SK-N-MC (cell line): ENCODE measurements around the gene TENT5C.

Source experiments
- DNase-seq: peaks from one replicate; pipeline ENCODE4 v3.0.0-alpha.2; 2011; ENCODE audit warnings: low read depth, low spot score
- H3K27ac ChIP-seq: fragments of 200-600 bp; sonication (generic); 2 replicates; pipeline ENCODE4 v1.5.1; 2016; ENCODE audit warnings: mixed run types
- H3K36me3 ChIP-seq: fragments of 200-600 bp; sonication (generic); 2 replicates; pipeline ENCODE4 v1.6.1; 2017; ENCODE audit warnings: antibody characterized with exemption, low read length, mixed read lengths; ENCODE audit not compliant: insufficient read depth
- H3K4me3 ChIP-seq: fragments of 200-600 bp; sonication (generic); 2 replicates; pipeline ENCODE4 v1.5.1; 2016
- H3K9ac ChIP-seq: fragments of 200-600 bp; sonication (generic); 2 replicates; pipeline ENCODE4 v1.8.0; 2017; ENCODE audit warnings: mixed run types, mixed read lengths; ENCODE audit not compliant: insufficient read length
- H3K9me3 ChIP-seq: fragments of 200-600 bp; sonication (generic); 2 replicates; pipeline ENCODE4 v1.6.1; 2017; ENCODE audit warnings: low read depth, mild to moderate bottlenecking, antibody characterized with exemption, low read length, moderate library complexity, mixed read lengths
- EZH2 ChIP-seq: fragments of 200-600 bp; sonication (generic); IDR thresholded peaks from one replicate; pipeline ENCODE4 v1.6.1; 2017; ENCODE audit warnings: antibody characterized with exemption
- FOXP2 ChIP-seq: optimal IDR thresholded peaks from 2 replicates; pipeline ENCODE3; 2011; ENCODE audit warnings: mild to moderate bottlenecking, moderate library complexity; ENCODE audit not compliant: insufficient read depth; ENCODE audit errors: extremely low read length, control extremely low read depth
- POLR2AphosphoS5 ChIP-seq: IDR thresholded peaks from 2 replicates; pipeline ENCODE4 v1.6.1; 2012; ENCODE audit warnings: mild to moderate bottlenecking, low read depth, low read length, borderline replicate concordance

The TENT5C gene

GRCh38 chr1:117672756-117673155, 66.9 kb downstream of the TENT5C start:
- no peaks in the 10 kb centered on the region for H3K9me3 ChIP-seq
- TF ChIP-seq FOXP2: no peak
- no peak for TF ChIP-seq EZH2
- no peak for TF ChIP-seq POLR2AphosphoS5
- DNase-seq: no peak
- H3K27ac ChIP-seq: no peak overlapping the region
- no peak overlapping the region for H3K4me3 ChIP-seq
- H3K9ac ChIP-seq: no peak overlapping the region
- H3K36me3 ChIP-seq: no peaks in the 10 kb centered on the region

GRCh38 chr1:117673405-117673804, 67.6 kb downstream of the TENT5C start:
- Histone ChIP-seq H3K9me3 (no peaks in the 10 kb centered on the region), H3K36me3 (no peaks in the 10 kb centered on the region), H3K4me3 (no peak overlapping the region), H3K9ac (no peak overlapping the region), H3K27ac (no peak overlapping the region)
- DNase-seq: no peak
- TF ChIP-seq FOXP2 (no peak), POLR2AphosphoS5 (no peak), EZH2 (no peak)

- TF ChIP-seq EZH2: no peak
- no peak for TF ChIP-seq POLR2AphosphoS5
- TF ChIP-seq FOXP2: no peak
- Histone ChIP-seq H3K9me3 (no peaks in the 10 kb centered on the region), H3K36me3 (no peaks in the 10 kb centered on the region), H3K4me3 (no peak overlapping the region), H3K9ac (no peak overlapping the region), H3K27ac (no peak overlapping the region)
- DNase-seq: no peak
Measured at GRCh38 chr1:117674521-117675400, 68.9 kb downstream of the TENT5C start.

- TF ChIP-seq FOXP2 (no peak), POLR2AphosphoS5 (no peak), EZH2 (no peak)
- Histone ChIP-seq H3K9ac (no peak overlapping the region), H3K9me3 (no peaks in the 10 kb centered on the region)
Measured at GRCh38 chr1:117675907-117676430, 70.1 kb downstream of the TENT5C start.

GRCh38 chr1:117676615-117677130, 70.8 kb downstream of the TENT5C start:
- TF ChIP-seq EZH2 (no peak), POLR2AphosphoS5 (no peak)
- Histone ChIP-seq H3K9me3 (no peaks in the 10 kb centered on the region), H3K9ac (no peak overlapping the region), H3K4me3 (no peak overlapping the region), H3K36me3 (no peaks in the 10 kb centered on the region), H3K27ac (no peak overlapping the region)
- no peak for DNase-seq

More at GRCh38 chr1:117675907-117676430, 70.1 kb downstream of the TENT5C start:
- no peak overlapping the region for H3K4me3 ChIP-seq
- no peak overlapping the region for H3K27ac ChIP-seq
- no peaks in the 10 kb centered on the region for H3K36me3 ChIP-seq
- DNase-seq: no peak
